A673 (cell line): ENCODE measurements around the gene SLC39A9.

Source experiments
- CTCF ChIP-seq: fragments of 300-800, 200-600 bp; sonication (generic); conservative IDR thresholded peaks from 2 replicates; pipeline ENCODE4 v1.5.1; 2017; ENCODE audit warnings: low read depth, mild to moderate bottlenecking, antibody characterized with exemption, low read length, moderate library complexity, mixed read lengths
- EZH2 ChIP-seq: fragments of 200-600 bp; sonication (generic); IDR thresholded peaks from 2 replicates; pipeline ENCODE4 v1.6.1; 2017; ENCODE audit warnings: borderline replicate concordance, low read depth, mild to moderate bottlenecking, mixed read lengths, antibody characterized with exemption, low read length; ENCODE audit not compliant: poor library complexity, severe bottlenecking

GRCh38 chr14:69356903-69357543 lies 41.5 kb upstream of the SLC39A9 start:
- TF ChIP-seq CTCF (no peak), EZH2 (no peak)
